ENCODE results near the gene GRK2.
A peak's percentile ranks its signal among the peaks of the same experiment; 100 is the strongest.

Gene GRK2

GRCh38 chr11:67288198-67288451 lies 21.9 kb downstream of the GRK2 start:
- WGBS, 2 donors (ENCODE audit: extremely low coverage in 2 of 2, insufficient read length in 2 of 2, insufficient replicate concordance in 1 of 2) = no CpG with 5 or more reads among the region's 4 CpGs
- H4K91ac ChIP-seq (ENCODE audit: low read depth, low read length, poor library complexity) = peak overlapping the region; percentile 22
- peak overlapping the region; percentile 67 for H2BK15ac ChIP-seq (ENCODE audit: low read length)
- no peak overlapping the region for H2BK12ac ChIP-seq (ENCODE audit: low read length)
- peak overlapping the region; percentile 97 for H3K27ac ChIP-seq (replicated peaks; ENCODE audit: low read length)
- peaks cover 33% of the 10 kb centered on the region for H3K79me1 ChIP-seq (ENCODE audit: low read depth, low read length)
- peak overlapping the region; percentile 84 for H3K4ac ChIP-seq (ENCODE audit: low read length)
- peak overlapping the region; percentile 7 for H4K8ac ChIP-seq (ENCODE audit: low read depth, low read length)
- no peaks in the 10 kb centered on the region for H3K27me3 ChIP-seq (ENCODE audit: control insufficient read depth in 3 of 3, insufficient read depth in 3 of 3, low read depth in 1 of 3, low read length in 3 of 3)
- H3K14ac ChIP-seq (ENCODE audit: low read length) = peak overlapping the region; percentile 39
- peaks cover 43 to 73% of the 10 kb centered on the region in 2 donors for H3K36me3 ChIP-seq (replicated peaks in 1 of 2; ENCODE audit: control insufficient read depth in 2 of 2, insufficient read depth in 2 of 2, low read length in 2 of 2)
- peak overlapping the region; percentile 90 for H2AK5ac ChIP-seq (ENCODE audit: low read depth, low read length)
- peak overlapping the region; percentile 95 for H2BK5ac ChIP-seq (ENCODE audit: low read length)
- H3K9me3 ChIP-seq (replicated peaks in 1 of 2; ENCODE audit: control insufficient read depth in 2 of 2, insufficient read depth in 1 of 2, low read depth in 1 of 2, low read length in 2 of 2) = no peaks in the 10 kb centered on the region
- DNase-seq (ENCODE audit: low spot score) = no peak
- H2BK120ac ChIP-seq (ENCODE audit: low read depth, low read length) = peak overlapping the region; percentile 94
- peak overlapping the region; percentile 96 to 98 for H3K4me3 ChIP-seq (ENCODE audit: low read length in 2 of 2)
- peak overlapping the region; percentile 100 for H3K18ac ChIP-seq (ENCODE audit: low read length)
- H3K9ac ChIP-seq (ENCODE audit: low read depth, low read length, poor library complexity) = peak overlapping the region; percentile 100
- H3K4me2 ChIP-seq (ENCODE audit: insufficient read depth, low read length, poor library complexity, severe bottlenecking) = peak overlapping the region; percentile 86
- peak overlapping the region; percentile 94 for H2AFZ ChIP-seq (ENCODE audit: low read length)
- peaks cover 19 to 21% of the 10 kb centered on the region in 2 donors for H3K4me1 ChIP-seq (ENCODE audit: control insufficient read depth in 2 of 2, insufficient read depth in 1 of 2, low read depth in 1 of 2, low read length in 2 of 2)
- peak overlapping the region; percentile 99 for H3K23ac ChIP-seq (ENCODE audit: low read depth, low read length, poor library complexity)

GRCh38 chr11:67288452-67289225 lies 22.4 kb downstream of the GRK2 start:
- no CpG with 5 or more reads among the region's 87 CpGs for WGBS, 2 donors (ENCODE audit: extremely low coverage in 2 of 2, insufficient read length in 2 of 2, insufficient replicate concordance in 1 of 2)
- H3K4me1 ChIP-seq (ENCODE audit: control insufficient read depth in 2 of 2, insufficient read depth in 1 of 2, low read depth in 1 of 2, low read length in 2 of 2) = peaks cover 19 to 21% of the 10 kb centered on the region in 2 donors

GRCh38 chr11:67289226-67289650 lies 23.0 kb downstream of the GRK2 start, which contains the start of gene ANKRD13D:
TSS of gene ANKRD13D (plus strand) at chr11:67289303. CDS start at chr11:67289461, 158 bp downstream.
- H3K36me3 ChIP-seq (replicated peaks in 1 of 2; ENCODE audit: control insufficient read depth in 2 of 2, insufficient read depth in 2 of 2, low read length in 2 of 2) = peaks cover 34 to 73% of the 10 kb centered on the region in 2 donors
- peak within 1 kb of the TSS; percentile 82 for H4K8ac ChIP-seq (ENCODE audit: low read depth, low read length)
- WGBS, 2 donors (ENCODE audit: extremely low coverage in 2 of 2, insufficient read length in 2 of 2, insufficient replicate concordance in 1 of 2) = no CpG with 5 or more reads among the region's 56 CpGs
- H3K4me2 ChIP-seq (ENCODE audit: insufficient read depth, low read length, poor library complexity, severe bottlenecking) = peak within 1 kb of the TSS; percentile 93
- H3K4ac ChIP-seq (ENCODE audit: low read length) = peak within 1 kb of the TSS; percentile 95
- peaks cover 33% of the 10 kb centered on the region for H3K79me1 ChIP-seq (ENCODE audit: low read depth, low read length)
- peak within 1 kb of the TSS; percentile 99 for H3K23ac ChIP-seq (ENCODE audit: low read depth, low read length, poor library complexity)
- H2AK5ac ChIP-seq (ENCODE audit: low read depth, low read length) = peak within 1 kb of the TSS; percentile 98
- peak within 1 kb of the TSS; percentile 96 to 98 for H3K4me3 ChIP-seq (ENCODE audit: low read length in 2 of 2)
- H3K9ac ChIP-seq (ENCODE audit: low read depth, low read length, poor library complexity) = peak within 1 kb of the TSS; percentile 100
- peak within 1 kb of the TSS; percentile 94 for H2AFZ ChIP-seq (ENCODE audit: low read length)
- no peaks in the 10 kb centered on the region for H3K9me3 ChIP-seq (replicated peaks in 1 of 2; ENCODE audit: control insufficient read depth in 2 of 2, insufficient read depth in 1 of 2, low read depth in 1 of 2, low read length in 2 of 2)
- H3K27me3 ChIP-seq (ENCODE audit: control insufficient read depth in 3 of 3, insufficient read depth in 3 of 3, low read depth in 1 of 3, low read length in 3 of 3) = no peaks in the 10 kb centered on the region
- H4K91ac ChIP-seq (ENCODE audit: low read depth, low read length, poor library complexity) = peak within 1 kb of the TSS; percentile 22
- H2BK15ac ChIP-seq (ENCODE audit: low read length) = peak within 1 kb of the TSS; percentile 67
- peak within 1 kb of the TSS; percentile 95 for H2BK5ac ChIP-seq (ENCODE audit: low read length)
- H3K27ac ChIP-seq (replicated peaks; ENCODE audit: low read length) = peak within 1 kb of the TSS; percentile 97
- H2BK120ac ChIP-seq (ENCODE audit: low read depth, low read length) = peak within 1 kb of the TSS; percentile 94
- peak within 1 kb of the TSS; percentile 98 for H3K14ac ChIP-seq (ENCODE audit: low read length)
- H3K4me1 ChIP-seq (ENCODE audit: control insufficient read depth in 2 of 2, insufficient read depth in 1 of 2, low read depth in 1 of 2, low read length in 2 of 2) = peaks cover 19 to 21% of the 10 kb centered on the region in 2 donors
- peak within 1 kb of the TSS; percentile 100 for H3K18ac ChIP-seq (ENCODE audit: low read length)
- peak within 1 kb of the TSS; percentile 84 for H2BK12ac ChIP-seq (ENCODE audit: low read length)
- DNase-seq (ENCODE audit: low spot score) = no peak

More at GRCh38 chr11:67288452-67289225, 22.4 kb downstream of the GRK2 start:
- H2AK5ac ChIP-seq (ENCODE audit: low read depth, low read length) = peak overlapping the region; percentile 90
- H3K27me3 ChIP-seq (ENCODE audit: control insufficient read depth in 3 of 3, insufficient read depth in 3 of 3, low read depth in 1 of 3, low read length in 3 of 3) = no peaks in the 10 kb centered on the region
- peak overlapping the region; percentile 100 for H3K18ac ChIP-seq (ENCODE audit: low read length)
- H4K91ac ChIP-seq (ENCODE audit: low read depth, low read length, poor library complexity) = no peak overlapping the region
- H2BK15ac ChIP-seq (ENCODE audit: low read length) = peak overlapping the region; percentile 67
- peak overlapping the region; percentile 96 to 98 for H3K4me3 ChIP-seq (ENCODE audit: low read length in 2 of 2)
- peak overlapping the region; percentile 95 for H3K4ac ChIP-seq (ENCODE audit: low read length)
- peak overlapping the region; percentile 84 for H2BK12ac ChIP-seq (ENCODE audit: low read length)
- no peaks in the 10 kb centered on the region for H3K9me3 ChIP-seq (replicated peaks in 1 of 2; ENCODE audit: control insufficient read depth in 2 of 2, insufficient read depth in 1 of 2, low read depth in 1 of 2, low read length in 2 of 2)
- H2BK120ac ChIP-seq (ENCODE audit: low read depth, low read length) = peak overlapping the region; percentile 94
- H3K27ac ChIP-seq (replicated peaks; ENCODE audit: low read length) = peak overlapping the region; percentile 97
- peak overlapping the region; percentile 100 for H3K9ac ChIP-seq (ENCODE audit: low read depth, low read length, poor library complexity)
- peak overlapping the region; percentile 82 for H4K8ac ChIP-seq (ENCODE audit: low read depth, low read length)
- peak overlapping the region; percentile 95 for H2BK5ac ChIP-seq (ENCODE audit: low read length)
- peaks cover 33% of the 10 kb centered on the region for H3K79me1 ChIP-seq (ENCODE audit: low read depth, low read length)
- peak overlapping the region; percentile 86 for H3K4me2 ChIP-seq (ENCODE audit: insufficient read depth, low read length, poor library complexity, severe bottlenecking)
- peak; percentile 87 for DNase-seq (ENCODE audit: low spot score)
- H3K23ac ChIP-seq (ENCODE audit: low read depth, low read length, poor library complexity) = peak overlapping the region; percentile 99
- H3K14ac ChIP-seq (ENCODE audit: low read length) = peak overlapping the region; percentile 98
- peak overlapping the region; percentile 94 for H2AFZ ChIP-seq (ENCODE audit: low read length)
- H3K36me3 ChIP-seq (replicated peaks in 1 of 2; ENCODE audit: control insufficient read depth in 2 of 2, insufficient read depth in 2 of 2, low read length in 2 of 2) = peaks cover 40 to 73% of the 10 kb centered on the region in 2 donors
